HG03460 (cell line): ENCODE measurements around the gene TRIP12.
"Not testable (repeated sequence)": the region's sequence is repeated elsewhere in the genome, so short reads cannot be mapped to it uniquely, and the experiment has no call there.

Experiments
- ATAC-seq: cut with Tn5 transposase; IDR thresholded peaks from one replicate; pipeline ENCODE4 v1.9.1; 2021; ENCODE audit not compliant: unreplicated experiment

The TRIP12 gene

GRCh38 chr2:229779650-229780049 lies 142.2 kb downstream of the TRIP12 start:
- ATAC-seq: no peak

DNA sequence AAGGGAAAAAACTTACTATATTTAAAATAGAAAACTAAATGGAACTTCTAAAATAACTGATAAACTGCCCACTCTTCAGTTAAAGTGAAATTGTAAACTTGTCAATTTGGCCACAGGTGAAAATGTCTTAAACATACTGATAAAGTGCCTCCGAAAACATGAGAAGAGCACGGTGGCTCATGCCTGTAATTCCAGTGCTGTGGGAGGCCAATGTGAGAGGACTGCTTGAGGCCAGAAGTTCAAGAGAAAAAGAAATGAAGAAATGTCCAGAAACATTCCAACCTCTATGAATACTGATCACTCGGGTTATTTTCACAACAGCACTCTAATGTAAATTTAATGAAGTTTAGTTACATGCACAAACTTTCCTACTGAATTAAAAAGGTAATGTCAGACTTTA lies 144.1 kb downstream of the TRIP12 start:
- no peak for ATAC-seq

DNA sequence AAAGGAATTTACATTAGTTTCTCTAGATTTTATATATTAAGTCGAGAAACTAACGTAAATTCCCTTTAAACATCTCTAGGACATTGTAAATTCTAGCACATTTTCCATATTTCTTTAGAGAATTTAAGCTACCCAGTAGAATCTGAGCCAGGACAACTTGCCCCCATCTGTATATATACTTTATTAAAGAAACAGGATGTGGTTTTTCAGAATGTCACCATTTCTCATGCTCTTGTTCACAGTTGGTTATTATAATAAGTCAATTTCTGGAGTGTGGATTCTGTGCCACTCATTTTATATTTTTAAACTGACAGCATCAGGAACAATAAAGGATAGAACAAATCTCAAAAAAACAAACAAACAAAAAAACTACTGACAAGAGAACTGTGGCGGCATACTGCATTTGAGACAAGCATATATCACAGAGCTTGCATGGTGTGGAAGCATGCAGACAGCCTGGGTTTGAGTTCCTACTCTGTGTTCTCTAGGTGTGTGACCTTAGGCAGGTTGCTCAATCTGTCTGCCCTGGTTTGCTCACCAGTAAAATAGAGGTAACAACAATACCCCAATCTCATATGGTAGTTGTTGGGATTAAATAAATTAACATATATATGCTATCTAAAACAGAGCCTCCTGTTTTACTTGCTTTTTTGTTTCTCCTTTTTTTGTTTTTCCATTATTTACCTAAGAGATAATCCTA lies 146.0 kb downstream of the TRIP12 start:
- no peak for ATAC-seq

- no peak for ATAC-seq
These were observed 147.6 kb downstream of the TRIP12 start for GRCh38 chr2:229774237-229774636.

DNA sequence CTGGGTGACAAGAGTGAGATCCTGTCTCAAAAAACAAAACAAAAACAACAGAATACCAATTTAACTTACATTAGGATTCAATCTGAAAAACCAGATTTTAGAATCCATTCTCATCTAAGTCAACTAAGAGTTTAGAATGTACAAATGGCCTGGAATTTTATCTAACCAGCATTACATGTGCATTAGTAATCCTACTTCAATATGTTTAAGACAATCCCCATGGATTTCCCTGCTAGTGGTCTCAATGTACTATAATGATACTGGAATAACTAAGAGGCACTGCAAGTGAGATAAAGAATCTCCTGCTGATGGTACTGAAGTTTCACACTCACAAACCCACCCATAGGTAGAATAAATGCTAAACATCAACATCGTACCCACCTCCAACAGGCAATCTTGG lies 153.6 kb downstream of the TRIP12 start:
- ATAC-seq: no peak

- ATAC-seq: no peak
These were observed 156.1 kb downstream of the TRIP12 start for GRCh38 chr2:229765721-229766120.

DNA sequence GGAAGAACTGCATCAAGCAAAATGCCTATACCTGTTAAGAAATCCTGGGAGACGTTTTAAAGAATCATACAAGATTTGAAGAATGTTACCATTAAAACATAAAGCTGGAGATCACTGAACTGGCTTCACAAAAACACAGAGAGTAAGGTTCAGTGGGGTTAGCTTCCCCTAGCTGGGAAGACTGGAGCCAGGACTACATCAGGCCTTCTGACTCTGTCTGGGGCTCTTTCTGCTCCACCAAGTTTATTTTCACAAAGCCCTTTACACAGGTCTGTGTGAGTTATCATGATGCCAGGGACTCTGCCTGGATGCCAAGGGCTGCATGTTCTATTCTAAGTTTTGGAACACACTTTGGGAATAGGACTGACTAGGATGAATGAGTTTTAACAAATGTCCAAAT lies 160.1 kb downstream of the TRIP12 start:
- no peak for ATAC-seq

GRCh38 chr2:229757462-229757861 lies 164.3 kb downstream of the TRIP12 start:
- ATAC-seq: not testable (repeated sequence)

GRCh38 chr2:229752970-229753729 lies 168.7 kb downstream of the TRIP12 start:
- no peak for ATAC-seq

GRCh38 chr2:229749779-229750178 lies 172.0 kb downstream of the TRIP12 start:
- ATAC-seq: no peak

DNA sequence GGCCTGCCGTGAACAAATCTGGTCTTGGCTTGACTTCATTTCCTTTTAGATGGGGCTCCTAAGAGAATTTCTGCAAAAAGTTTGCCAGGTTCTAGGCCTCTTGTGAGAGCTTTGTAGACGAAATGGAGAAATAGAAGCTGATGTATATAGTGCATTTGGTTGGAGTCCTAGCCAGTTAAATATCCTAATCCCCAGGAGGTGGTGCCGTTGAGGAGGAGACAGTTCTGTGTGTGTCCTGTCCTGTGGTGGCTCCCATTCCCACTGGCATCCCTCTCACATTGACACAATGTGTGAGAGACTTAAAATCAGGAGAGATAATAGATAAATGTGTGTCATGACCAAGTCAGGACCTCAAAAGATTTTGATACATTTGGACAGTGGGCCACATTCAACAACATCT lies 172.9 kb downstream of the TRIP12 start:
- no peak for ATAC-seq

DNA sequence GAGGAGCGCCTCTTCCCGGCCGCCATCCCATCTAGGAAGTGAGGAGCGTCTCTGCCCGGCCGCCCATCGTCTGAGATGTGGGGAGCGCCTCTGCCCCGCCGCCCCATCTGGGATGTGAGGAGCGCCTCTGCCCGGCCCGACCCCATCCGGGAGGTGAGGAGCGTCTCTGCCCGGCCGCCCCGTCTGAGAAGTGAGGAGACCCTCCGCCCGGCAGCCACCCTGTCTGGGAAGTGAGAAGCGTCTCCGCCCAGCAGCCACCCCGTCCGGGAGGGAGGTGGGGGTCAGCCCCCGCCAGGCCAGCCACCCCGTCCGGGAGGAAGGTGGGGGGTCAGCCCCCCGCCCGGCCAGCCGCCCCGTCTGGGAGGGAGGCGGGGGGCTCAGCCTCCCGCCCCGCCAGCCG lies 179.1 kb downstream of the TRIP12 start:
- ATAC-seq: not testable (repeated sequence)

GRCh38 chr2:229740279-229740678 lies 181.5 kb downstream of the TRIP12 start:
- no peak for ATAC-seq

GRCh38 chr2:229738024-229738625 lies 183.7 kb downstream of the TRIP12 start:
- ATAC-seq: no peak

GRCh38 chr2:229734410-229734809 lies 187.4 kb downstream of the TRIP12 start:
- no peak for ATAC-seq

GRCh38 chr2:229733611-229734245 lies 188.1 kb downstream of the TRIP12 start:
- no peak for ATAC-seq

- ATAC-seq: no peak
These were observed 188.9 kb downstream of the TRIP12 start for GRCh38 chr2:229732897-229733296.

DNA sequence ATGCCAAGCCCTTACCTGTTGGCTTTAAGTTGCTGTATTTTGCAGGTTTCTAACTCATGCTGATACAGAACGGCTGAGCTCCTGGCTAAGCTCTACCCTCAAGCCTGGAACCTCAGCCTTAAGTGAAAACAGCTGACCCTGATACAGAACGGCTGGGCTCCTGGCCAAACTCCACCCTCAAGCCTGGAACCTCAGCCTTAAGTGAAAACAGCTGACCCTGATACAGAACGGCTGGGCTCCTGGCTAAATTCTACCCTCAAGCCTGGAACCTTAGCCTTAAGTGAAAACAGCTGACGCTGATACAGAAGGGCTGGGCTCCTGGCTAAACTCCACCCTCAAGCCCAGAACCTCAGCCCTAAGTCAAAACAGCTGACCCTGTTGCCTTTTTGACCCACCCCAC lies 189.9 kb downstream of the TRIP12 start:
- no peak for ATAC-seq

DNA sequence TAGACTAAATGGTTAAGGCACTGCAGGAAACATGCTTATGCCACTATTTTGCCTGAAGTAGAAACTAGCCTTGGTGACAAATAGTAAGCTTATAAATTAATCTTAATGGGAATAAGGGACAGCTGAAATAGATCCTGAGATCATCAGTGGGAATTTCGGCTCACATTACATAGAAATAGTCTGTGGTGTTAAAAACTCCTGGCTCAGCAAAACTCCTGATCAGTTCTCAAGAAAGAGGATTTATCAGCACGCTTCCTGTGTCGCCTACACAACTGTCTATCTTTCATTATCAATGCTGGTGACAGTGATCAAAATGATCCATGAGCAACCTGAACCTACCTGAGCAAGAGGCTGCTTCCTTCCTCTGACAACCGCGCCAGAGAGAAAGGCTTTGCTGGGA lies 190.4 kb downstream of the TRIP12 start:
- no peak for ATAC-seq

- ATAC-seq: no peak
These were observed 193.4 kb downstream of the TRIP12 start for GRCh38 chr2:229728370-229728769.

DNA sequence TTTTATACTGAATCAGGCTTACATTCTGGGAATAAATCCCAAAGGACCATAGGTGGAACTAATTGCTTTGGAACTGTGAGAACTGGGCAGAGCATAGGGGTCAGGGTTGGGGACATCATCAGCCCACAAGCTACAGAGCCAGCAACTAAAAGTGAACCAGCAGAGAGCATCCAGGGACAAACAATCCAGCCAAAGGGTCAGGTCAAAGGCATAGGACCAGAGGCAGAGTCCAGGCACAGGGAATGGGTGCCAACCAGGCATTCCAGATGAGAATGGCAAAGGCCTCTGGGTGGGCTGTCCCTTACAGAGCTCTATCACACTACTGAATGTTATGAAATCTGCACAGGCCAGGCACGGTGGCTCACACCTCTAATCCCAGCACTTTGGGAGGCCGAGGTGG lies 195.2 kb downstream of the TRIP12 start:
- ATAC-seq: no peak
